NCI-H526 treated with DMSO at 0.1 percent for 48 hours (cell line): ENCODE data around the gene RER1.

Source experiments
- DNase-seq: peaks from one replicate; lab custom pipeline; 2025; lab: John Stamatoyannopoulos, UW

The RER1 gene

DNA sequence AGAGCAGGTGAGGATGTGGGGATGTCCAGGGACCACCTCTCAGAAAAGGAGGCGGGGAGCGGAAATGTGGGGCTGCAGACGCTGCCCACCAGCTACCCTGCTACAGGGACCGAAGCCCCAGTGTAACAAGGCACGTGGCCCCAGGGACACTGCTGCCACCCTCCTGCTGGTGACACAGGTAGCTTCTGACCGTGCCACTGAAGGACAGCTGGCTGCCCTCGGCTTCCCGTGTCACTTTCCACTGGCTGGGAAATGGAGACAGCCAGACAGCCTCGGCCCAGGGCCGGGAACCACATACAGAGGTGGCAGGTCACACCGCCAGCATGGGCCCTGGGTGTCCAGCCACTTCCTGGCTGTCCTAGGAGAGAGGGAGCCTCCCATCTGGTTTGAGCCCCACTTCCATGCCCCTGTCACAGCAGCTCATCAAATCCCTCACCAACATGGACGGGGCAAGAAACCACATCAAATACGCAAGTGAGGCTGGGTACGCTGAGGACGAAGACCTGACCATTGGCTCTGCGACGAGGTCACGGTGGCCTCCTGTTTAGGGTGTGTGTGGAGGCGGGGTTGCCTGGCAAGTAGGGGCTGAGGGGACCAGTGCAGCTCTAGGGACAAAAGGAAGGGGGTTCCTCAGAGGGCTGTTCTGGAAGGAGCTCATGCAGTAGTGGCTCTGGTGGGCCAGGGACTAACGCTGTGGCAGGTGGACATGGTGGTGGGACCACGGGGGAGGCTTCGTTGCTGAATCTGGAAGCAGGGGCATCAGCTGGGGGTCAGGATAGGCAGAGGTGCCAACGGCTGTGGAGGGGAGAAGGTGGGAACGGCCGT lies 15.7 kb downstream of the RER1 start:
- DNase-seq, result no peak

DNA sequence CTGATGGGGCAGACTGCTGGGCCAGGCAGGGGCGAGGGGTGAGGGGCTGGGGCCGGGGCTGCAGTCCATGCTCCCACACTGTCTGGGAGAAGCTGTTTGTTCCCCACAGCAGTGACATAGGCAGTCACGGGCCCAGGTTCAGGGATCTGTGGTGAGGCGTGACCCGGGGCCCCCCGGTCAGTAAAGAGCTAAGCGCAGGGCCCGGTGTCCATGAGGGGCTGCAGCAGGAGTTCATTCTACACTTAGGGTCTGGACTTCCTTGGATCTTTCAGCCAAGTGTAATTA lies 16.3 kb downstream of the RER1 start:
- no peak for DNase-seq

DNA sequence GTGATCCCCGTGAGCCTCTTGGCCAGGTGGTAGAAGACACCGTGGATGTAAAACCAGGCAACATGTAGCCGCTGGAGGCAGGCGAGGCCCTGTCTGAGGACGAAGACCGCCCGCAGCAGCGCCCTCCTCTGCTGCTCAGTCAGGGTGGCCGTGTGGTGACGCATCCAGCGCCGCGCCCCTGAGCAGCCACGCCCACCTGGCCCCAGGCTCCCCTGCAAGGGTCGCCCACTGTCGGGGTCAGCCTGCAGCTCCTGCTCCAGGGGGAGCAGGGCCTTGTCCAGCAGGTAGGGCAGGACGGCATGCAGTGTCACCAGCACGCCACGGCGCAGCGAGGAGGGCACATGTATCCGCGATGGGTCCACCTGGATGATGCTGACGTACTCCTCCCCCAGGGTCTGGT lies 16.8 kb downstream of the RER1 start:
- no peak for DNase-seq

DNA sequence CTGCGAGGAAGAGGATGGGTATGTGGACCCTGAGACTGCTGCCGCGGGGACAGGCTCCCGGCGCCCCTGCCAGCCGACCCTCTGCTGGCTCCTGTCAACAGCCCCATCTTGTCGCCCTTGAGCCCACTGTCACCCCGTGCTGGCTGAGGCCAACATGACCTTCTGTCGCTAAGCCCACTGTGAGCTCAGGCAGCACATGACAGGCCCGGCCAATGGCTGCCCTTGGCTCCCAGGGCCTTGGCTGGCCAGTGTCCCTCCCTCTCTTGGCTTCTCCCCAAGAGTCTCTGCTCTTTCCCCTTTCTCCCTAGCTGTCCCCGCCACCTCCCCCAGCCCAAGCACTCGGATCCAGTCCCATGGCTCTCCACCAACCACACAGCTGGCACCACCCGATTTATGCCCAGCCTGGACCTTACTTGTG lies 17.2 kb downstream of the RER1 start:
- no peak for DNase-seq

DNA sequence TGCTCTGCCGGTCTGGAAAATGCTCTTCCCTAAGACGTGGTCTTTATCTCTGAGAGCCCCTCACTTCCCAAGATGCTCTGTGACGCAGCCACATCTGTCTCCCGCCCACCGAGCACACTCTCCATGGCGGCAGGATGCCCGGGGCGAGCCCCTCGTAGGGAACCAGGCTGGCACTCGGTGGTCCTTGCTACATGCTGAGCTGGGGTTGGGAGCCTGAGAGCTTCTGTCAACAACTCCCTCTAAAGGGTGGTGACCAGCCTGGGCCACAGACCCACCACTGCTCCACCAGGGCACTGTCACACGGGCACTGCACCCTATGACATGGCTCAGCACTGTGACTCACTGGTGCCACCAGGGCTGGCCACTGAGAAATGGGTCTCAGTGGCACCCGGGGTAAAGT lies 18.1 kb downstream of the RER1 start:
- no peak for DNase-seq

DNA sequence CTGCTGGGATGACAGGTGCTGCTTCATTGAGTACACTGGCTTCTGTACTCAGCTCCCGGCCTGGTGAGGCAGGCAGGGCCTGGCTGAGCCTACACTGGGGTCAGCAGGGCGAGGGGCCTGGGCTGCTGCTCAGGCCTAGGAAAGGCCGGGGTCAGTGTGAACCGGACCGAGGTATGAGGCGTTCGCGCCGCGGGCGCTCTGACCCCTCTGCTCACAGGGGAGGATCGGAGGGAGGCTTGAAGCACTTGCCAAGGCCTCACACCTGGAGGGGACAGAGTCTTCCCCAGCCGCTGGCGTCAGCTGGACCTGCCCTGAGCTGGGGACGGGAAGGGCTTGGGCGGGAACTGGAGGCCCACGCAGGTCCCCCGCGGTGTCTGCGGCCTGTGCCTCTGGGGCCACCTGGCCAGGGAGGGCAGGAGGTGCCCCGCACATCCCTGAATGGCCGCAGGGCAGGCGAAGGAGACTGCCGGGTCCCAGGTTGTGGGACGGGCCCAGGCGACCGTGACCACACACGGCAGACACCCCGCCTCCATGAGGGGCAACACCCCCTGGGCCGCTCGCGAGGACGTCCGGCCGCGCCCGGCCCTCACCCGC lies 20.3 kb downstream of the RER1 start:
- no peak for DNase-seq

DNA sequence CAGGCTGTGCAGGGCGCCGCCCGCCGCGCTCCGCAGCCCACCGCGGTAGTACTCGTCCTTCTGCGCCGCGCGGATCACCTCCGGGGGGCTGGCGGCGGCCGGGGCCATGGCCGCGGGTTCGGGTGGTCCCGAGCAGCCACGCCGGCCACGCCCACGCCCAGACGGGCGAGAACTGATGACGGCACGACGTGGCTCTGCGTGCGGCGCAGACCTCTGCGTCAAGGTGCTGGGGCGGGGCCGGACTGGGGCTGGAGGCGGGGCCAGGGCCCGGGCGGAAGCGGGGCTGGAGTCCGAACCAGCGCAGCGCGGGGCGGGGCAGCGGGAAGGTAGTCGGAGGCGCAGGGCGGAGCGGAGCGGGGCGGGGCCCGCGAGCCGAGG lies 20.7 kb downstream of the RER1 start, which contains the start of gene PEX10:
Gene PEX10 (minus strand): TSS at position 170 of the 378 bp plus-strand sequence. CDS start 62 bp downstream, at position 108.
- DNase-seq, result peak; percentile 90

DNA sequence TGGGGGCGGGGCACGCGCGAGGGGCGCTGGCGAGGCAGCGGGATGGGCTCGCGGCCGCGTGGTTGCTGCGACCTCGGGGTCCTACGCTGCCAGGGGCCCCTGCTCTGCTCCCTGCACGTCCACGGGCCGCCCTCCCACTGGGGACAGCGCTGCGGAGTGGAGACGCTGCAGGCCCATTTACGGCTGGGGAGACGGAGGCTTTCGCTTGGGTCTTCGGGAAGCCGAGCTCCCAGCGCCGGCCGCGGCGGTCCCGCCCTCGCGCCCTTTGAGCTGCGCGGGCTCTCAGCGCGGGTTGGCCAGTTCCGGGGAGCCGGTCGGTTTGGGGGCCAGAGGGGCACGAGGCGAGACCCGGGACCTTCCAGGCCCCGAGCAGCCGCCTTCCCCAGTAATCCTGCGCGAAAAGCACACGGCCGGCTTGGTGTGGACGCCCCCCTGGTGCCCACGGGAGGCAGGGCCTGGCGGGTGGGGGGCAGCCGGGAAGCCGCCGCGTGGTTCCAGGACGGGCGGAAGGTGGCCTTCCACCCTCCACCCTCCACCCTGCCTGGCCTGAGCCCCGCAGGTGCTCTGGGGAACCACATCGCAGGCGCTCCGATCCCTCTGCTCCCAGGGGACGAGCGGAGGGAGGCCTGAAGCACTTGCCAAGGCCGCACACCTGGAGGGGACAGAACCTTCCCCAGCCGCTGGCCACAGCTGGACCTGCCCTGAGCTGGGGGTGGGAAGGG lies 21.3 kb downstream of the RER1 start:
- DNase-seq, result no peak

DNA sequence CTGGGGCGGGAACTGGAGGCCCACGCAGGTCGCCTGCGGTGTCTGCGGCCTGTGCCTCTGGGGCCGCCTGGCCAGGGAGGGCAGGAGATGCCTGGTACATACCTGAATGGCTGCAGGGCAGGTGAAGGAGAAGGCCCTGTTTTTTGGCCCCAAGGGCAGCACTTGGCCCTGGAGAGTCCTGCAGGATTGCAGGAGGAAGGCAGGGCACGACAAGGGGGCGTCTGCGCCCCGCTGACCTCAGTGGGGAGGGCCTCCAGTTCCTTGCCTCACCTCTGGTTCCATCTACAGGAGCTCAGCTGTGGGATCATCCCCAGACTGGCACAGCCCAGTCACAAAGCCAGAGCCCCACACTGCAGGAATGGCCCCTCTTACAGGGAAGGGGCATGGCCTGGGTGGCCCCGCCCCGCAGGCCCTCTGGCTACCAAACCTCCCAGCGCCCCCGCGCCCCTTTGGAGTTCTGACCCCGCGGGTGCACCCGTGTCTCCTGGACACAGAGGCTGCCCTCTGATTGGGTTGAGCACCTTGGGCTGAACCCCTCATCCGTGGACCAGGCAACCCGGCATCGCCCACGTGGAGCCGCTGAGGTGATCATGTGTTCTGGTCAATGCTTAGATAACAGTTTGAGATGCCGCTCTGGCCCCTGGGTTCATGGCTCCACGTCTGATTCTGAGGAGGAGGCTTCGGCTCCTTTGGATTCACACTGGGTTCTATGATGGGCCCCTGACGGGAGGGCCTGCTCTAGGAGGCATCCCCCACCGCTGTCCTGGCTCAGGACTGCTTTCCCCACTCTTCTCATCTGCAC lies 22.1 kb downstream of the RER1 start:
- DNase-seq, result no peak

DNA sequence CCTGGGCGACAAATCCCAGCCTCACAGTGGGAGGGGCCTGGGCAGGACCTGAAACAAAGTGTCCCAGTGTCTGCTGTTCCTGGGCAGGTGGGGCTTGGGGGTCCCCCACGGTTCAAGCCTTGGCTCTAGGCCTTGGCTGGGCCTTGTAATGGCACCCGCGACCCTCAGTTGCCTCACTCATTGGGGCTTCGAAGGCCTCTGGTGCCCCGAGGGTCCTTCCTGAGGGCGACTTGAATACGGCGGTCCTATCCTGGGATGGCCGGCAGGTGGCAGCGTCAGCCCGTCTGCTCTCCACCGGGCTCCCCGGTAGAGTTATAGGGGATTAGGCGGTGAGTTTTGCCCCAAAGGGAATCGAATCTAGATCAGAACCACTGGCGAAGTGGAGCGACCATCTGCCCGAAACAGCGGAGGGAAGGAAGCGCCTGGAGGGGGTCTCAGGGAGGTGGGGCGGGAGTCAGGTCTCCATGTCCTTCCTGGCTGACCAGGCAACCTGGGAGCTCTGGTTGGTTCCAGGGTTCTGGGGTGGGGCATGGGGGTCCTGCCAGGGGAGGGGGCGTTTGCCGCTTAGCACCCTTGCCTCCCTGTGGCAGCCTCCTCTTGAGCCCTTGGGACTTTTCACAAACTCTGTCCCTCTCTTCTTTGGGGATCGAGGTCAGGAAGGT lies 22.8 kb downstream of the RER1 start:
- DNase-seq, result peak; percentile 32

DNA sequence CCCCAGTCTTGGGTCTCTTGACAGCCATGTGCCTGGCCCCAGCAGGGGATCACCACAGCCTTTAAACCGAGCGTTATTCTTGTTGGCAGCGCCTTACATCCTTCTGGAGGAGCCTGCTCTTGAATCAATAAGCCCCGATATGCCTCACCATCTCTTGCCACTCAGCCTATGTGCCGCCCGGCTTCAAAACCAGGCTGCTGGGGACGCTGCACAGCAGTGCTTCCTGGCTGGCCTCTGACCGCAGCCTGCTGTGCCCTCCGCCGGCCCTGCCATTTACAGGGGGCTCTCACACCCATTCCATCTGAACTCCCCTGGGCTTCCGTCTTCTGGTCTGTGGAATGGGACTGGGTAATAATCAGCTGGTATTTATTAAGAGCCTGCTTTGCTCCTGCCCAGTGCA lies 23.7 kb downstream of the RER1 start:
- no peak for DNase-seq

DNA sequence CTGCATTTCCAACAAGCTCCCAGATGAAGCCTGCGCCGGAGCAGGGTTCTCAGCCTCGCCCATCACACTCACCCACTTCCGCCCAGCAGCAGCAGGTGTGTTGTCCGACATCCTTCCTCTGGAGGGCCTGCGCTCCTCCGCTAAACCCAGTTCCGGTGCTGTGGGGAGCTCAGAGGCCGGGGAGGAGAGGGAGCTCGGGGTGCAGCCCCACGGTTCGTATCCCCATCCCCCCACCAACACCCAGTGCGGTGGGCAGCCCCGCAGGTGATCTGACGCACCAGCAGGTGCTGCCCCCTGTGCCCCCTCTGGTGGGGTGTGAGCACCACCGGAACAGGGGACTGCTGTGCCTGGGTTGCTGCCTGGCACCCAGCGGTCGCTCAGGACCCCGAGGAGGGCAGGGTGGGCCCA lies 24.2 kb downstream of the RER1 start:
- peak; percentile 10 for DNase-seq

DNA sequence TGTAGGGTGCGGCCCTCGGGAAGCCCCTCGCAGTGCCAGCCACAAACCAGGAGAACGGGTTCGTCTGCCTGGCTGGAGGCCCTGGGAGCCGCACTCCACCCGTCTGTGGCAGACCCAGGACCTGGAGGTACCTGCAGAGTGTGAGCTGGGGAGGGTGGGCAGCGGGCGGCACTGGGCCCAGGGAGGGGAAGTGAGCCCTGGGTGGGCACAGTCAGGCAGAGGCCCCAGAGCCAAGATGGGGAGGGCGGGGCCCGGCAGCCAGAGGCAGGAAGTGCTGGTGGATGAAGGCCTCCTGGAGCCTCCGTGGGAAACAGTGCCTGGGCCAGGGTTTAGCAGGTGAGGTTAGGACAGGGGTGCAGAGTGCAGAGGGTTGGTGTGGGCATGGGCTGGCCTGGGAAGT lies 24.8 kb downstream of the RER1 start:
- DNase-seq, result no peak

DNA sequence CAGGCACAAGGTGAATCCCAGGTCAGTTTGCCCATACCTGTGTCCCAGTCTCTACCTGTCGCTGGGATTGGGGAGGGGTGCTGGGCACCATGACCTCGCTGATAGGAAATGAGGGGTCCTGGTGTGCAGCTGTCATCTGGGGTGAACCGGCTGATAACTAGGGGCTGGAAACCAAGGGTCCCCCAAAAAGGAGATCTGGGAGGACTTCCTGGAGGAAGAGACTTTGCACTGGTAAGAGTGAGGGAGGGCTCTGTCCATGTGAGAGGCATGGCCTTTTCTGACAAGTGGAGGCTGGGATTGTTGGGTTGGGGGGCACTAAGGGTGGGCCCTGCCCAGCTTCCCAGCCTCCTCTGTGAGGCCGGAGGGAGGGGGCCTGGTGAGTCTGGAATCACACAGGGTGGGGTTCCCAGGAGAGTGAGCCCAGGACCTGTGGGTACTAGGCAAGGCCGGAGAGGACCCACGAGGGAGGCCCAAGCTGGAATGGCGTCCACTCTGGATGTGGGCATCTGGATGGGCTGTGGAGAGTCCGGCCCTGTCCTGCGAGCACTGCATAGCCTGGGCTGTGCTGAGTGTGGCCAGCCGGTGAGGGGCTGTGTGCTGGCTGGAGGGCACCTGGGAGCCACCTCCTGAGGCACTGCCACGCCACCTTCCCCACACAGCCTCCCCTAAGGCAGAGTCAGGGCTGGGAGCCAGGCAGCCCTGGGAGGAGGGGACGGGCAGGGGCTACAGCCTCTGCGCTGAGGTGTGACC lies 25.6 kb downstream of the RER1 start:
- DNase-seq, result no peak

DNA sequence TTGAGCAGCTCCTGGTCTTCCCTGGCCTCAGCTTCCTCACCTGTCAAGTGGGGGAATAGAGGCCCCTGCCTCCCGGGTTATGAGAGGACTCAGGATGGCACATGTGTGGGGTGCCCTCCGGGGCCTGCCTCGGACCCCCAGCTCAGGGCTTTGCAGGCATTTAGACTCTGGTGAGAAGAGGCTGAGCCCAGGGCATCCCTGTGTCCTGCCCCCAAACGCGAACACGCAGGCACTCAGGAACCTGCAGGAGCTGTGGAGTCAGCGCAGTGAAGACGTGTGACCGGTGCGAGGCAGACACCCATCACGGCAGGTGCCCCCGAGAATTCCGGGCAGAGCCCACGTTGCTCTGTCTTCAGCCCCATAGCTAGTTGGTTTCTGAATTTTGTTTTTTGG lies 26.2 kb downstream of the RER1 start:
- DNase-seq, result no peak

DNA sequence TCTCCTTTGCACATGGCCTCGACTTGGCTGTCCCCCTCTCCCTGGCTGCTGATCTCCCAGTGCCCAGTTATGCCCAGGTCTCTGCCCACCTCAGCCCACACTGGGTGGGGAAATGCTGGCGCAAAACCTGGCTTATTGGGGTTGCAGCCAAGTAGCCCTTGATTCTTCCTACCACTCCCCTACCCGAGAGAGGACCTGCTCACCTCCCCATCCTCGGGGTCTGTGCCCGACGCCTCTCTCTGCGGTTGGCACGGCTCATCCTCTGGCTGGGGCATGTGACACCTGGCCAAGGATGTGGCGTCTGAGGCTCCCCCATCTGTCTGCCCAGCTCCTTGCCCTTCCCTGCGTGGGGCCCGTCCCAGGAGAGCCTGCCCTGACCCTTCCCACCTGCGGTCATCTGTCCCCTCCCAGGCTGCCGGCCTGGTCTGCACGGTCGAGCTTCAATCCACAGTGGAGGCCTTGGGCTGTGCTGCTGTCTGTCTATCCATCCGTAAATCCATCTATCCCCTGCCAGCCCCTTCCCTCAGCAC lies 27.2 kb downstream of the RER1 start:
- DNase-seq, result no peak

DNA sequence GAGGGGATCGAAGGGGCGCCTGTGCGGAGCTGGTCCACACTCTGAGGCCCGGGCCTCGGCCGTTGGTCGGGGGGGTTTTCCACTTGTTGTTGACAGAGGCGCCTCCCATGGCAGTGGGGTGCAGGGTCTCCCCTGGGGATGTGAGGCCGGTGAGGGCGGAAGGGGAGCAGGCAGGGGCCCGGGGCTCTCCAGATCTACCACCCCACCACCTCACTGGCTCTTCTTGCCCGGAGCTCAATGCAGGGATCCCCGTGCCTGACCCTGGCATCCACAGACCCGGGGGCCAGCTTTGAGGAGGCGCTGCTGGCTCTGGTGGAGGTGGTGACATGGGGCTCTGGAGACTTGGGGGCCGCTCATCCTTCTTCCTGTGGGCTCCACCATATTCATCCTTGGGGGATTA lies 27.8 kb downstream of the RER1 start:
- no peak for DNase-seq

DNA sequence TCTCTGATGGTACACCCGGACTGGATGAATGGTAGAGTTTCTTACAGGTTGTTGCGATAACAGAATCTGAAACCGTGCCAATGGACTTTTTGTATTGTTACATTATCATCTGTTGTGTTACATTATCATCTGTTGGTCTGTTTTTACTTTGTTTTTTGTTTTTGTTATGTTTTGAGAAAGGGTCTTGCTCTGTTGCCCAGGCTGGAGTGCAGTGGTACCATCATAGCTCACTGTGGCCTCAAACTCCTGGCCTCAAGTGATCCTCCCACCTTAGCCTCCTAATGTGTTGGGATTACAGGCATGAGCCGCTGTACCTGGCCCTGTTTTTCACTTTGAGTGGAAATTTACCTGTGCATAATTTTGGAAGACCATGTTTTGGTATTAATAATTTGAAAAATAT lies 30.9 kb downstream of the RER1 start:
- DNase-seq, result no peak

DNA sequence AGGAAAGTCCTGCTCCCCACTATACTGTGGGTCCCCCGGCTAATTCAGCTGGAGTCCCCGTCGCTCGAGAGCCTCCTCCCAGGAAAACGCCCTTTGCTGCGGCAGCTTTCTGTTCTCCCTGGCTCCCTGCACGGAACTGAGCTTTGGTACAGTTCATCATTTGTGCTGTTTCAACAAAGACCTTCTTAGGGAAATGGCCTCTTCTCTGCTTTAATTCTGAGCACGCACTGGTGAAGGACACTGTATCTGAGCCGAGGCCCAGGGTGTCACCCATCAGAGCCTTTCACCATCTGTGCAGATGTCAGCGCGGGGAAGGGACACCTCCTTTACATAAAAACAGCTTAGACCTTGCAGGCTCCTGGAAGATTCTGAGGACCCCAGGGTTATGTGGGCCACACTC lies 34.3 kb downstream of the RER1 start:
- no peak for DNase-seq

DNA sequence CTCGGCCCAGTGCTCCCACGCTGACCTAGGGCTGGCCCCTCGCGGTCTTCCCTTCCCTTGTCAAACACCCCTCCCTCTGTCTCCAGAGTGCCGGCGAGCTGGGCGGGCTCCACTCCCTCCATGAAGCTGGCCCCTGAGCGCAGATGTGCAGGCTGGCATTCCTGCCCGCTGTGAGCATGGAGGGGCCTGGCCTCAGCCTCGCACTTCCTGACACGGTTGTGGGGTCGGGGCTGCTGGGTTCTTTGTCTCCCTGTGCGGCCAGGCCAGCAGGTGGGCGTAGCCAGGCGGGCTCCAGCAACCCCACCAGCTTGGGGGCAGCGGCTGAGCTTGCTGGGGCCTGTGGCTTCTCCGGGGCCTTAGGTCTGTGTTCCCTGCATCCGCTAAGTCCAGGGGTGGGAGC lies 34.9 kb downstream of the RER1 start:
- DNase-seq, result no peak

DNA sequence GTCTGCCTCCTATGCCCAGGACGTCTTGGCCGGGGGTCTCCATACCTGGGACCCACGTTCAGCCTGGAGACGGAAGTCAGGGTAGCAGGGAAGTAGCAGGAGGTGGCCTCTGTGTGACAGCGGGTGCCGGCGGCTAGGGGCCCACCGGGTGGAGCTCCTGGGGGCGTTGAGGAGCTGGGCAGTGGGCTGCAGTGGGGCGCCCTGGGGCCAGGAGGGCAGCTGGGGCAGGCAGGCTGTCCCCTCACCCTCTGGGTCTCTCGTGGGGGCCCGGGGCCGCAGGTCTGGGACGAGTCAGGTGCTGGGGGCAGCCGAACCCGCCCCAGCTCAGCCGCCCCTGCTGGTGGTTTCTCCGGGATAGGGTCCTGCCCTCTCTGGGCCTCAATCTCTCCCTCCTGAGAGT lies 35.4 kb downstream of the RER1 start:
- DNase-seq, result no peak
